Activated CD4-positive, alpha-beta T cell treated with anti-CD3 and anti-CD28 coated beads, Interleukin-2, amount 50 U/mL, for 16 hours (primary cell): ENCODE data around the gene COL5A1.

Experiments
- DNase-seq: peaks from one replicate; pipeline ENCODE4 v3.0.0-alpha.2; 2020

Gene COL5A1

GRCh38 chr9:134748591-134748990, 107.0 kb downstream of the COL5A1 start:
- no peak for DNase-seq

- no peak for DNase-seq
These were observed 109.0 kb downstream of the COL5A1 start for GRCh38 chr9:134750450-134751155.

- DNase-seq, result no peak
These were observed 110.0 kb downstream of the COL5A1 start for GRCh38 chr9:134751622-134752021.

GRCh38 chr9:134752471-134753168, 111.0 kb downstream of the COL5A1 start:
- no peak for DNase-seq

GRCh38 chr9:134753191-134753590, 111.6 kb downstream of the COL5A1 start:
- DNase-seq, result no peak

GRCh38 chr9:134755221-134755907, 113.8 kb downstream of the COL5A1 start:
- no peak for DNase-seq

GRCh38 chr9:134756098-134756497, 114.5 kb downstream of the COL5A1 start:
- DNase-seq, result no peak

- no peak for DNase-seq
These were observed 115.8 kb downstream of the COL5A1 start for GRCh38 chr9:134757216-134757975.

GRCh38 chr9:134758949-134759607, 117.5 kb downstream of the COL5A1 start:
- DNase-seq, result no peak

GRCh38 chr9:134759913-134760312, 118.3 kb downstream of the COL5A1 start:
- no peak for DNase-seq

- no peak for DNase-seq
These were observed 119.3 kb downstream of the COL5A1 start for GRCh38 chr9:134760750-134761420.

- DNase-seq, result no peak
These were observed 123.1 kb downstream of the COL5A1 start for GRCh38 chr9:134764473-134765269.

GRCh38 chr9:134765785-134766184, 124.2 kb downstream of the COL5A1 start:
- DNase-seq, result no peak

- no peak for DNase-seq
These were observed 125.0 kb downstream of the COL5A1 start for GRCh38 chr9:134766587-134766986.

- DNase-seq, result no peak
These were observed 126.7 kb downstream of the COL5A1 start for GRCh38 chr9:134768332-134768708.

- no peak for DNase-seq
These were observed 127.2 kb downstream of the COL5A1 start for GRCh38 chr9:134768709-134769351.

GRCh38 chr9:134770972-134771971, 129.7 kb downstream of the COL5A1 start:
- no peak for DNase-seq

- DNase-seq, result no peak
These were observed 130.7 kb downstream of the COL5A1 start for GRCh38 chr9:134772331-134772730.

GRCh38 chr9:134773842-134774241, 132.2 kb downstream of the COL5A1 start:
- DNase-seq, result no peak
